Mammary epithelial cell (primary cell): ENCODE results near the gene RC3H2.

Experiments used
- EZH2 ChIP-seq: IDR thresholded peaks from 2 replicates; pipeline ENCODE4 v1.6.1; 2012; ENCODE audit warnings: low read length, inconsistent platforms, borderline replicate concordance
- TF ChIP-seq, protein P1 (sequence below), 2 donors: IDR thresholded peaks in 1 of 2; conservative IDR thresholded peaks in 1 of 2; 2 replicates each; pipeline ENCODE4 v1.5.1; 2011 to 2012; ENCODE audit warnings: inconsistent platforms in 2 of 2, low read length in 2 of 2, mild to moderate bottlenecking in 2 of 2, control low read depth in 1 of 2, low read depth in 1 of 2; ENCODE audit not compliant: insufficient read depth in 1 of 2; ENCODE audit errors: extremely low read depth in 1 of 2

DNA sequence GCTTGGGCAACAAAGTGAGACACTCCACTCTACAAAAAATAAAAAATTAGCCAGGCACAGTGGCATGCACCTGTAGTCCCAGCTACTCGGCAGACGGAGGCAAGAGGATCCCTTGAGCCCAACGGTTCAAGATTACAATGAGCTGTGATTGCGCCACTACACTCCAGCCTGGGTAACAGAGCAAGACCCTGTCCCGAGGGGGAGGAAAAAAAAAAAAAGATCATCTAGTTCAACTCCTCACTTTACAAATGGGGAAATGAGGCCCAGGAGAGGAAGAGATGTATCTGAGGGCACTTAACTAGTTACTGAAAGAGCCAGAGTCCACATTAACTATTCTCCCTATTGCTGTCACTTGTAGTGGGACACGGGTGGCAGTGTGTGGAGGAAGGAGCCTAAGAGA, 90.6 kb downstream of the RC3H2 start:
- TF ChIP-seq, protein P1, sequence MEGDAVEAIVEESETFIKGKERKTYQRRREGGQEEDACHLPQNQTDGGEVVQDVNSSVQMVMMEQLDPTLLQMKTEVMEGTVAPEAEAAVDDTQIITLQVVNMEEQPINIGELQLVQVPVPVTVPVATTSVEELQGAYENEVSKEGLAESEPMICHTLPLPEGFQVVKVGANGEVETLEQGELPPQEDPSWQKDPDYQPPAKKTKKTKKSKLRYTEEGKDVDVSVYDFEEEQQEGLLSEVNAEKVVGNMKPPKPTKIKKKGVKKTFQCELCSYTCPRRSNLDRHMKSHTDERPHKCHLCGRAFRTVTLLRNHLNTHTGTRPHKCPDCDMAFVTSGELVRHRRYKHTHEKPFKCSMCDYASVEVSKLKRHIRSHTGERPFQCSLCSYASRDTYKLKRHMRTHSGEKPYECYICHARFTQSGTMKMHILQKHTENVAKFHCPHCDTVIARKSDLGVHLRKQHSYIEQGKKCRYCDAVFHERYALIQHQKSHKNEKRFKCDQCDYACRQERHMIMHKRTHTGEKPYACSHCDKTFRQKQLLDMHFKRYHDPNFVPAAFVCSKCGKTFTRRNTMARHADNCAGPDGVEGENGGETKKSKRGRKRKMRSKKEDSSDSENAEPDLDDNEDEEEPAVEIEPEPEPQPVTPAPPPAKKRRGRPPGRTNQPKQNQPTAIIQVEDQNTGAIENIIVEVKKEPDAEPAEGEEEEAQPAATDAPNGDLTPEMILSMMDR (conservative IDR thresholded peaks at IDR 0.05 in 1 of 2, IDR thresholded peaks at IDR 0.05 in 1 of 2; ENCODE audit: extremely low read depth in 1 of 2, insufficient read depth in 1 of 2, low read depth in 1 of 2, low read length in 2 of 2) = no peak
- TF ChIP-seq EZH2 = no peak
